ENCODE results near the gene YES1. TPM values are rescaled to one million over a fixed set of nuclear protein-coding genes. Genes with fewer than 3 reads are reported as not detected.

The YES1 gene
- total and polyA plus RNA-seq, 2 of the 13 experiments (the other 11 are each of a cell fraction or from before 2014, with no cell fraction given): 17.2 to 70.8 TPM

GRCh38 chr18:711657-712400 is 100.2 kb downstream of the YES1 start (continued):
- TF ChIP-seq ZNF687 (CRISPR knock-in tag; IDR thresholded peaks at IDR 0.05) (no peak), ZFP36L1 (CRISPR knock-in tag; IDR thresholded peaks at IDR 0.05) (no peak), GMEB2 (CRISPR knock-in tag; IDR thresholded peaks at IDR 0.05; ENCODE audit: low read depth) (no peak), TAF1 (CRISPR knock-in tag; IDR thresholded peaks at IDR 0.05) (no peak; the same call in 1 of the 2 replicates), ZIK1 (CRISPR knock-in tag; IDR thresholded peaks at IDR 0.05; ENCODE audit: borderline replicate concordance, low read depth) (no peak), ZBTB37 (CRISPR knock-in tag; IDR thresholded peaks at IDR 0.05) (peak; percentile 94), BCL6 (CRISPR knock-in tag; IDR thresholded peaks at IDR 0.05) (0 out of 2 replicates have a peak, but pooled peaks have one; percentile 12), ZNF543 (CRISPR knock-in tag; IDR thresholded peaks at IDR 0.05) (no peak), TBX2 (CRISPR knock-in tag; IDR thresholded peaks at IDR 0.05; ENCODE audit: borderline replicate concordance) (peak; percentile 25; the same call in 1 of the 2 replicates), TFE3 (CRISPR knock-in tag; IDR thresholded peaks at IDR 0.05) (no peak; the same call in 1 of the 2 replicates), ZNF329 (CRISPR knock-in tag; IDR thresholded peaks at IDR 0.05; ENCODE audit: low read depth) (no peak), AGO1 (IDR thresholded peaks at IDR 0.05; ENCODE audit: low read depth, low read length, poor library complexity, severe bottlenecking) (no peak), SCMH1 (CRISPR knock-in tag; IDR thresholded peaks at IDR 0.05; ENCODE audit: borderline replicate concordance) (no peak), POGZ (CRISPR knock-in tag; IDR thresholded peaks at IDR 0.05) (peak; percentile 9; the same call in 1 of the 2 replicates), ZNF512B (CRISPR knock-in tag; IDR thresholded peaks at IDR 0.05; ENCODE audit: borderline replicate concordance) (no peak), BRCA1 (CRISPR knock-in tag; IDR thresholded peaks at IDR 0.05) (no peak), GABPB1 (CRISPR knock-in tag; IDR thresholded peaks at IDR 0.05) (no peak)

All from HepG2 (cell line).